ENCODE results near the gene RASSF1.

Gene RASSF1

GRCh38 chr3:50338965-50339364, 1.7 kb downstream of the RASSF1 start:
- H3K4me3 ChIP-seq (ENCODE audit: low read depth, low read length) = no peak overlapping the region
- no peak for DNase-seq

GRCh38 chr3:50337175-50337861, 3.3 kb downstream of the RASSF1 start:
- peaks cover 3% of the 10 kb centered on the region; the same call in 1 of the 2 replicates for H3K4me1 ChIP-seq
- DNase-seq = peak; percentile 97
- H3K4me3 ChIP-seq (ENCODE audit: low read depth, low read length) = peak overlapping the region; percentile 95
- peaks cover 3% of the 10 kb centered on the region for H3K36me3 ChIP-seq
- no peaks in the 10 kb centered on the region for H3K27me3 ChIP-seq
- no peaks in the 10 kb centered on the region for H3K9me3 ChIP-seq
- no peak for TF ChIP-seq CTCF (IDR thresholded peaks at IDR 0.05; ENCODE audit: low read depth, low read length)

More at GRCh38 chr3:50338965-50339364, 1.7 kb downstream of the RASSF1 start:
- Histone ChIP-seq H3K27me3 (no peaks in the 10 kb centered on the region), H3K9me3 (no peaks in the 10 kb centered on the region), H3K4me1 (peaks cover 3% of the 10 kb centered on the region; the same call in 1 of the 2 replicates), H3K36me3 (peaks cover 3% of the 10 kb centered on the region; the same call in 1 of the 2 replicates)
- TF ChIP-seq CTCF (IDR thresholded peaks at IDR 0.05; ENCODE audit: low read depth, low read length) = no peak

- Histone ChIP-seq H3K36me3 (peaks cover 10% of the 10 kb centered on the region), H3K27me3 (no peaks in the 10 kb centered on the region), H3K4me1 (peaks cover 3% of the 10 kb centered on the region; the same call in 1 of the 2 replicates), H3K4me3 (ENCODE audit: low read depth, low read length) (peak overlapping the region; percentile 95), H3K9me3 (no peaks in the 10 kb centered on the region)
- no peak for DNase-seq
- TF ChIP-seq CTCF (IDR thresholded peaks at IDR 0.05; ENCODE audit: low read depth, low read length) = no peak
Measured at GRCh38 chr3:50336452-50337174, 4.0 kb downstream of the RASSF1 start.

- no peaks in the 10 kb centered on the region for H3K9me3 ChIP-seq
- TF ChIP-seq CTCF (IDR thresholded peaks at IDR 0.05; ENCODE audit: low read depth, low read length) = no peak
- peaks cover 27% of the 10 kb centered on the region for H3K36me3 ChIP-seq
- no peak overlapping the region for H3K4me3 ChIP-seq (ENCODE audit: low read depth, low read length)
- H3K4me1 ChIP-seq = peaks cover 3% of the 10 kb centered on the region; the same call in 1 of the 2 replicates
- no peaks in the 10 kb centered on the region for H3K27me3 ChIP-seq
- no peak for DNase-seq
Measured at GRCh38 chr3:50334339-50335075, 6.1 kb downstream of the RASSF1 start.

GRCh38 chr3:50333744-50334328, 6.8 kb downstream of the RASSF1 start:
- no peak for DNase-seq
- H3K27me3 ChIP-seq = no peaks in the 10 kb centered on the region
- no peak overlapping the region for H3K4me3 ChIP-seq (ENCODE audit: low read depth, low read length)
- H3K36me3 ChIP-seq = peaks cover 27% of the 10 kb centered on the region
- no peaks in the 10 kb centered on the region for H3K9me3 ChIP-seq
- peaks cover 3% of the 10 kb centered on the region; the same call in 1 of the 2 replicates for H3K4me1 ChIP-seq
- TF ChIP-seq CTCF (IDR thresholded peaks at IDR 0.05; ENCODE audit: low read depth, low read length) = no peak

All from BE2C (cell line).